Muscle layer of colon (tissue), 2 donors: ENCODE measurements around the gene KCNG3.

Experiments
- H3K27ac ChIP-seq: one replicate; pipeline ENCODE4 v1.7.0; 2013; ENCODE audit warnings: low read depth, mild to moderate bottlenecking, low read length, moderate library complexity
- H3K27me3 ChIP-seq, 2 donors: one replicate each; pipeline ENCODE4 v1.7.0; 2013; ENCODE audit warnings: low read length in 2 of 2, mild to moderate bottlenecking in 2 of 2; ENCODE audit not compliant: insufficient read depth in 2 of 2, control insufficient read depth in 1 of 2
- H3K36me3 ChIP-seq: one replicate; pipeline ENCODE4 v1.7.0; 2013; ENCODE audit warnings: mild to moderate bottlenecking, low read length; ENCODE audit not compliant: insufficient read depth
- H3K4me1 ChIP-seq: one replicate; pipeline ENCODE4 v1.7.0; 2013; ENCODE audit warnings: mild to moderate bottlenecking, low read length; ENCODE audit not compliant: insufficient read depth
- H3K4me3 ChIP-seq, 2 donors: one replicate each; pipeline ENCODE4 v1.7.0; 2013; ENCODE audit warnings: low read length in 2 of 2, low read depth in 1 of 2, mild to moderate bottlenecking in 1 of 2, moderate library complexity in 1 of 2
- H3K9ac ChIP-seq: one replicate; pipeline ENCODE4 v1.7.0; 2013; ENCODE audit warnings: low read length
- H3K9me3 ChIP-seq: one replicate; pipeline ENCODE4 v1.7.0; 2013; ENCODE audit warnings: mild to moderate bottlenecking, low read length
- donor health status: abdominal sarcoma.
- donor health status: Adenocarcinoma of cecum.

KCNG3 gene

DNA sequence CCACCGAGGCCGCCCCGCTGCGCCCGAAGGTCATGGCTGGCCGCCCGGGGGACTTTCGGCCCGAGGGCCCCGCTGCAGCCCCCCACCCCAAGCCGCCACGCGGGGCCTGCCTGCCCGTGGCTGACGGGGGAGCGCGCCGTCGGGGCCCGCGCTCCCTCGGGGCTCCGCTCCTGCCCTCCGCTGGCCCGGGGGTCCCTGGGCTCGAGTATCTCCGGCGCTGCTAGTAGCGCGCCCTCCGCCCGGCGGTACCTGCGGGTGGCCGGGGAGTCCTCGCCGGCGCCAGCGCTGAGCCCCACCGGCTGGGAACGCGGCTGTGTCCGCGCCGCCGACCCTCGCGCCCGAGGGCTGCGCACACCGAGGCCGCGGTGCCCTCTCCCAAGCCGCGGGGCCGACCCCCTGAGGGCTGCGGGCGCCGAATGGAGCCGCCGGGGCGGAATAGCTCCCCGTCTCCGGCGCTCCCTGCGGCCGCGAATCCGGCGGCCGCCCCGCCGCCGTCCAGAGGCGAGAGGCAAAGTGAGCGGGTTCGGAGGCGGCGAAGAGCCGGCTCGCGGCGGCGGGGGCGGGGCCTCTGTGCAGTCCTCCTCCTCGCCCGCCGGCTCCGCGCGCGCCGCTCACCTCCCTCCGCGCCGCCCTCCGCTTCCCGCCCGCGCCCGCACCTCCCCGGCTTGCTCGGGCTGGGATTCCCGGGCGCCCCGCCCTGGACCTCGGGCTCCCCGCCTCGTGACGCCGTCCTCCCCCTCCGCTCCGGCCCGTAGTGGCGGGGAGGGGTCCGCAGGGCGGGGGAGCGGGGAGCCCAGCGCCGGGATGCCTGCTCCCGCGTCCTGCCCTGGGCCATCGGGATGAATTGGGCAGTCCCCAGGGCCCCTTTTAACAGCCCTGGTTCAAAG is at the start of gene KCNG3:
KCNG3 (minus strand) TSS at position 515 of the 887 bp plus-strand sequence; CDS start at position 34, 481 bp downstream.
- peaks cover 7% of the 10 kb centered on the region for H3K4me1 ChIP-seq
- peaks cover 15 to 26% of the 10 kb centered on the region in 2 donors for H3K27me3 ChIP-seq
- no peak within 1 kb of the TSS for H3K9ac ChIP-seq
- peak within 1 kb of the TSS; percentile 50 to 60 for H3K4me3 ChIP-seq
- H3K27ac ChIP-seq: peak within 1 kb of the TSS; percentile 39
- H3K9me3 ChIP-seq: no peaks in the 10 kb centered on the region
- no peaks in the 10 kb centered on the region for H3K36me3 ChIP-seq

DNA sequence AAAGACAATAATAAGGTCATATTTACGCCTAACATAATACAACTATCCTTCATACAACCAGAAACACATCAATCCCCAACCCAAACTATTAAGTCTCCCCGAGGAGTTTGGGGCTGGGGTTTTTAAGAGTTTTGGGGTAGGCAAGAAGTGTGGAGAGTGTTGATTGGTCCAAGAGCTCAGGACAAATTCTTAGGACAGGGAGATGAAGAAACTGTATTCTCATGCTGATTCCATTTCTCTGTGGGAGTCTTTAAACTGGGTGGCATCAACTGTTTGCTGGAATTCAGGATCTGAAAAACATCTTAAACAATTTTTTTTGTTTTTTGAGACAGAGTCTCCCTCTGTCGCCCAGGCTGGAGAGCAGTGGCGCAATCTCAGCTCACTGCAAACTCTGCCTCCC is 49.1 kb upstream of the KCNG3 start:
- H3K4me1 ChIP-seq: no peaks in the 10 kb centered on the region
- no peaks in the 10 kb centered on the region for H3K9me3 ChIP-seq
- no peak overlapping the region for H3K27ac ChIP-seq
- no peaks in the 10 kb centered on the region for H3K27me3 ChIP-seq
- no peak overlapping the region for H3K9ac ChIP-seq
- no peak overlapping the region for H3K4me3 ChIP-seq
- no peaks in the 10 kb centered on the region for H3K36me3 ChIP-seq

DNA sequence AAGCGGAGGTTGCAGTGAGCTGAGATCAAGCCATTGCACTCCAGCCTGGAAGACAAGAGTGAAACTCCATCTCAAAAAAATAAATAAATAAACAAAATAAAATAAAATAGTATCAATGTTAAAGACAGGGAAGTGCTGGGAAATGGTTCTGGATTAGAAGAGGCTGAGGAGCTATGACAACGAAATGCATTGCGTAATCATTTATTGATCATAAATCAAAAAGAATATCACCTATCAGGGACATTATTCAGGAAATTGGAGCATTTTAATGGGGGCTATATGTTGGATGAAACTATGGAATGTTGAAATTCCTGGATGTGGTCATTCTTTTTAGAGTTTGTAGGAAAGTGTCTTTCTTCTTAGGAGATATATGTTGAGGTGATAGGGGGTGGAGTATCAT is 43.7 kb upstream of the KCNG3 start:
- Histone ChIP-seq H3K27ac (no peak overlapping the region), H3K9ac (no peak overlapping the region), H3K36me3 (no peaks in the 10 kb centered on the region), H3K4me3 (no peak overlapping the region), H3K27me3 (no peaks in the 10 kb centered on the region), H3K4me1 (no peaks in the 10 kb centered on the region), H3K9me3 (no peaks in the 10 kb centered on the region)

- no peaks in the 10 kb centered on the region for H3K36me3 ChIP-seq
- H3K4me1 ChIP-seq: no peaks in the 10 kb centered on the region
- no peak overlapping the region for H3K9ac ChIP-seq
- no peak overlapping the region for H3K27ac ChIP-seq
- no peaks in the 10 kb centered on the region for H3K27me3 ChIP-seq
- H3K4me3 ChIP-seq: no peak overlapping the region
- H3K9me3 ChIP-seq: no peaks in the 10 kb centered on the region
Measured at GRCh38 chr2:42532397-42532796, 38.6 kb upstream of the KCNG3 start.

- H3K9ac ChIP-seq: no peak overlapping the region
- H3K4me1 ChIP-seq: no peaks in the 10 kb centered on the region
- no peak overlapping the region for H3K4me3 ChIP-seq
- H3K27ac ChIP-seq: no peak overlapping the region
- no peaks in the 10 kb centered on the region for H3K36me3 ChIP-seq
- H3K27me3 ChIP-seq: no peaks in the 10 kb centered on the region
- no peaks in the 10 kb centered on the region for H3K9me3 ChIP-seq
Measured at GRCh38 chr2:42523341-42523740, 29.6 kb upstream of the KCNG3 start.

- no peaks in the 10 kb centered on the region for H3K36me3 ChIP-seq
- no peaks in the 10 kb centered on the region for H3K9me3 ChIP-seq
- H3K4me1 ChIP-seq: no peaks in the 10 kb centered on the region
- H3K27ac ChIP-seq: no peak overlapping the region
- H3K9ac ChIP-seq: no peak overlapping the region
- H3K27me3 ChIP-seq: no peaks in the 10 kb centered on the region
- H3K4me3 ChIP-seq: no peak overlapping the region
Measured at GRCh38 chr2:42522035-42522434, 28.3 kb upstream of the KCNG3 start.

GRCh38 chr2:42519624-42520023 is 25.8 kb upstream of the KCNG3 start:
- Histone ChIP-seq H3K4me3 (no peak overlapping the region), H3K27me3 (no peaks in the 10 kb centered on the region), H3K36me3 (no peaks in the 10 kb centered on the region), H3K9me3 (no peaks in the 10 kb centered on the region), H3K4me1 (no peaks in the 10 kb centered on the region), H3K9ac (no peak overlapping the region), H3K27ac (no peak overlapping the region)

DNA sequence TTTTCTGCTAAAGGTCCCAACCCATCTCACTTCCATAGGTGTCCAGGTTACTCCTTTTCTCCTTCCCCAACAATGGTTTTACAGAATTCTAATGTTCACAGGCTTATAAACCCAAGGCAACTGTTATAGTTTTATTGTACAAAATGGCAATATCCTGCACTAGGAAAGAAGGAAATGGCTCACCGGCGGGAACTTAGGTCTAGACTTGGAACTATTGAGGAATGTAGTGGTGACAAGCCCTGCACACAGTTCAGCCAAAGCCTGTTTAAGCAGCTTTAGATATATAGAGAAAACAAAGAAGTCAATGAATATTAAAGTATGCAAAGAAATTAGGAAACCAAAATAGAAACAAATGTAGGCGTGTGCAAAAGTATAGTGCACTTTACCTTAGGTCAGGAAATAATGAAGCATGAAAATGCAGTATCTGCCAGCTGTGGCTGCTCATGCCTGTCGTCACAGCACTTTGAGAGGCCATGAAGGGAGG is 22.7 kb upstream of the KCNG3 start:
- H3K27me3 ChIP-seq: no peaks in the 10 kb centered on the region
- H3K4me1 ChIP-seq: no peaks in the 10 kb centered on the region
- H3K27ac ChIP-seq: no peak overlapping the region
- no peak overlapping the region for H3K9ac ChIP-seq
- no peaks in the 10 kb centered on the region for H3K36me3 ChIP-seq
- no peaks in the 10 kb centered on the region for H3K9me3 ChIP-seq
- no peak overlapping the region for H3K4me3 ChIP-seq

GRCh38 chr2:42513252-42513918 is 19.6 kb upstream of the KCNG3 start:
- no peak overlapping the region for H3K4me3 ChIP-seq
- H3K9me3 ChIP-seq: no peaks in the 10 kb centered on the region
- no peaks in the 10 kb centered on the region for H3K4me1 ChIP-seq
- no peaks in the 10 kb centered on the region for H3K27me3 ChIP-seq
- H3K27ac ChIP-seq: no peak overlapping the region
- no peak overlapping the region for H3K9ac ChIP-seq
- H3K36me3 ChIP-seq: no peaks in the 10 kb centered on the region

- H3K36me3 ChIP-seq: no peaks in the 10 kb centered on the region
- no peaks in the 10 kb centered on the region for H3K9me3 ChIP-seq
- no peak overlapping the region for H3K4me3 ChIP-seq
Measured at GRCh38 chr2:42510608-42511243, 16.9 kb upstream of the KCNG3 start.

GRCh38 chr2:42510191-42510590 is 16.4 kb upstream of the KCNG3 start:
- Histone ChIP-seq H3K27ac (no peak overlapping the region), H3K27me3 (no peaks in the 10 kb centered on the region), H3K4me3 (no peak overlapping the region), H3K36me3 (no peaks in the 10 kb centered on the region), H3K9ac (no peak overlapping the region), H3K9me3 (no peaks in the 10 kb centered on the region), H3K4me1 (no peaks in the 10 kb centered on the region)

More at GRCh38 chr2:42510608-42511243, 16.9 kb upstream of the KCNG3 start:
- Histone ChIP-seq H3K27me3 (no peaks in the 10 kb centered on the region), H3K9ac (no peak overlapping the region), H3K27ac (no peak overlapping the region), H3K4me1 (no peaks in the 10 kb centered on the region)
